MM.1S (cell line): ENCODE results near the gene ZNF366.

Experiments
- DNase-seq: peaks from one replicate; pipeline ENCODE4 v3.0.0-alpha.2; 2015
- H2AFZ ChIP-seq: fragments of 300-600 bp; sonication (generic); 2 replicates; pipeline ENCODE4 v1.6.0; 2016; ENCODE audit warnings: antibody characterized with exemption, low read length
- H3F3A ChIP-seq: fragments of 300-600 bp; sonication (generic); 2 replicates; pipeline ENCODE4 v1.6.1; 2016; ENCODE audit warnings: mild to moderate bottlenecking, antibody characterized with exemption, low read length, moderate library complexity, mixed read lengths; ENCODE audit not compliant: insufficient read depth
- H3K27ac ChIP-seq: fragments of 300-600 bp; sonication (generic); 2 replicates; pipeline ENCODE4 v1.5.1; 2016; ENCODE audit warnings: mild to moderate bottlenecking, low read length
- H3K27me3 ChIP-seq: fragments of 300-600 bp; sonication (generic); replicated peaks from 2 replicates; pipeline ENCODE4 v1.6.0; 2016; ENCODE audit warnings: low read length; ENCODE audit not compliant: insufficient read depth
- H3K36me3 ChIP-seq: fragments of 300-600 bp; sonication (generic); replicated peaks from 2 replicates; pipeline ENCODE4 v1.6.1; 2016; ENCODE audit warnings: mild to moderate bottlenecking, low read length, mixed read lengths; ENCODE audit not compliant: insufficient read depth
- H3K4me1 ChIP-seq: fragments of 300-600 bp; sonication (generic); 2 replicates; pipeline ENCODE4 v1.6.1; 2016; ENCODE audit warnings: low read length, mixed read lengths
- H3K4me2 ChIP-seq: fragments of 300-600 bp; sonication (generic); 2 replicates; pipeline ENCODE4 v1.6.0; 2016; ENCODE audit warnings: low read depth, low read length
- H3K4me3 ChIP-seq: fragments of 300-600 bp; sonication (generic); 2 replicates; pipeline ENCODE4 v1.5.1; 2016; ENCODE audit warnings: low read length, mixed read lengths
- H3K79me2 ChIP-seq: fragments of 300-600 bp; sonication (generic); 2 replicates; pipeline ENCODE4 v1.6.1; 2016; ENCODE audit warnings: mixed run types, low read length, mixed read lengths
- H3K9ac ChIP-seq: fragments of 300-600 bp; sonication (generic); 2 replicates; pipeline ENCODE4 v1.6.1; 2016; ENCODE audit warnings: low read length, mixed read lengths
- H3K9me2 ChIP-seq: fragments of 300-600 bp; sonication (generic); replicated peaks from 2 replicates; pipeline ENCODE4 v1.6.1; 2016; ENCODE audit warnings: mild to moderate bottlenecking, low read length, mixed read lengths; ENCODE audit not compliant: insufficient read depth
- H3K9me3 ChIP-seq: fragments of 300-600 bp; sonication (generic); replicated peaks from 2 replicates; pipeline ENCODE4 v1.6.1; 2016; ENCODE audit warnings: mild to moderate bottlenecking, low read length, mixed read lengths; ENCODE audit not compliant: insufficient read depth
- H4K20me1 ChIP-seq: fragments of 300-600 bp; sonication (generic); 2 replicates; pipeline ENCODE4 v1.6.1; 2016; ENCODE audit warnings: mild to moderate bottlenecking, low read length, moderate library complexity, mixed read lengths; ENCODE audit not compliant: insufficient read depth
- CTCF ChIP-seq: fragments of 300-600 bp; sonication (generic); IDR thresholded peaks from 2 replicates; pipeline ENCODE4 v1.5.1; 2016; ENCODE audit warnings: antibody characterized with exemption, low read length, mixed read lengths
- EZH2 ChIP-seq: fragments of 300-600 bp; sonication (generic); optimal IDR thresholded peaks from 2 replicates; pipeline ENCODE3; 2017; ENCODE audit warnings: low read depth, mild to moderate bottlenecking, antibody characterized with exemption, low read length, mixed read lengths
- EZH2phosphoT487 ChIP-seq: fragments of 300-600 bp; sonication (generic); IDR thresholded peaks from 2 replicates; pipeline ENCODE4 v1.6.1; 2018; ENCODE audit warnings: antibody characterized with exemption, low read length

The ZNF366 gene

GRCh38 chr5:72447751-72448150, 59.5 kb downstream of the ZNF366 start:
- H3K4me1 ChIP-seq: no peaks in the 10 kb centered on the region
- TF ChIP-seq CTCF: no peak
- TF ChIP-seq EZH2phosphoT487: no peak

GRCh38 chr5:72445969-72446368, 61.2 kb downstream of the ZNF366 start:
- no peaks in the 10 kb centered on the region for H3K36me3 ChIP-seq
- H3K27me3 ChIP-seq: no peaks in the 10 kb centered on the region
- no peaks in the 10 kb centered on the region for H3K79me2 ChIP-seq
- H4K20me1 ChIP-seq: no peaks in the 10 kb centered on the region
- H3K27ac ChIP-seq: no peak overlapping the region
- H3K9me3 ChIP-seq: no peaks in the 10 kb centered on the region
- no peak overlapping the region for H2AFZ ChIP-seq
- no peaks in the 10 kb centered on the region for H3K4me1 ChIP-seq
- H3K9me2 ChIP-seq: no peaks in the 10 kb centered on the region
- no peaks in the 10 kb centered on the region for H3F3A ChIP-seq
- no peak for DNase-seq
- H3K9ac ChIP-seq: no peak overlapping the region
- H3K4me2 ChIP-seq: no peak overlapping the region
- H3K4me3 ChIP-seq: no peak overlapping the region
- TF ChIP-seq EZH2phosphoT487 (no peak), CTCF (no peak), EZH2 (no peak)

More at GRCh38 chr5:72447751-72448150, 59.5 kb downstream of the ZNF366 start:
- DNase-seq: no peak
- Histone ChIP-seq H3K9me2 (no peaks in the 10 kb centered on the region), H3K4me3 (no peak overlapping the region), H3K9ac (no peak overlapping the region), H3K4me2 (no peak overlapping the region), H2AFZ (no peak overlapping the region), H3K79me2 (no peaks in the 10 kb centered on the region), H3K27me3 (no peaks in the 10 kb centered on the region), H3F3A (no peaks in the 10 kb centered on the region), H3K9me3 (no peaks in the 10 kb centered on the region), H3K27ac (no peak overlapping the region), H4K20me1 (no peaks in the 10 kb centered on the region), H3K36me3 (no peaks in the 10 kb centered on the region)

- Histone ChIP-seq H3K4me2 (no peak overlapping the region), H3K4me1 (no peaks in the 10 kb centered on the region), H3K27me3 (no peaks in the 10 kb centered on the region), H3K9me2 (no peaks in the 10 kb centered on the region), H3K4me3 (no peak overlapping the region), H2AFZ (no peak overlapping the region), H3K9me3 (no peaks in the 10 kb centered on the region), H3K27ac (no peak overlapping the region), H3K79me2 (no peaks in the 10 kb centered on the region), H3K36me3 (no peaks in the 10 kb centered on the region), H4K20me1 (no peaks in the 10 kb centered on the region), H3F3A (no peaks in the 10 kb centered on the region), H3K9ac (no peak overlapping the region)
- DNase-seq: no peak
- TF ChIP-seq EZH2phosphoT487 (no peak), EZH2 (no peak), CTCF (no peak)
These were observed 63.3 kb downstream of the ZNF366 start for GRCh38 chr5:72443883-72444282.
